Astrocyte of the spinal cord (primary cell): ENCODE results near the gene ZNF778.

Source experiments
- DNase-seq: peaks from one replicate; pipeline ENCODE4 v3.0.0; 2011; ENCODE audit warnings: low read depth, low spot score
- H3K4me3 ChIP-seq: 2 replicates; pipeline ENCODE4 v1.5.1; 2011; ENCODE audit warnings: low read depth, mild to moderate bottlenecking, low read length, moderate library complexity
- in situ Hi-C: cut with HindIII; loops from 2 replicates; pipeline ENCODE4 v1.10.0; 2017; ENCODE audit warnings: low sequenced_read_pairs
- TF ChIP-seq, protein P1 (sequence below): IDR thresholded peaks from 2 replicates; pipeline ENCODE4 v1.5.1; 2012; ENCODE audit warnings: low read depth, mild to moderate bottlenecking, low read length, inconsistent platforms

The ZNF778 gene

DNA sequence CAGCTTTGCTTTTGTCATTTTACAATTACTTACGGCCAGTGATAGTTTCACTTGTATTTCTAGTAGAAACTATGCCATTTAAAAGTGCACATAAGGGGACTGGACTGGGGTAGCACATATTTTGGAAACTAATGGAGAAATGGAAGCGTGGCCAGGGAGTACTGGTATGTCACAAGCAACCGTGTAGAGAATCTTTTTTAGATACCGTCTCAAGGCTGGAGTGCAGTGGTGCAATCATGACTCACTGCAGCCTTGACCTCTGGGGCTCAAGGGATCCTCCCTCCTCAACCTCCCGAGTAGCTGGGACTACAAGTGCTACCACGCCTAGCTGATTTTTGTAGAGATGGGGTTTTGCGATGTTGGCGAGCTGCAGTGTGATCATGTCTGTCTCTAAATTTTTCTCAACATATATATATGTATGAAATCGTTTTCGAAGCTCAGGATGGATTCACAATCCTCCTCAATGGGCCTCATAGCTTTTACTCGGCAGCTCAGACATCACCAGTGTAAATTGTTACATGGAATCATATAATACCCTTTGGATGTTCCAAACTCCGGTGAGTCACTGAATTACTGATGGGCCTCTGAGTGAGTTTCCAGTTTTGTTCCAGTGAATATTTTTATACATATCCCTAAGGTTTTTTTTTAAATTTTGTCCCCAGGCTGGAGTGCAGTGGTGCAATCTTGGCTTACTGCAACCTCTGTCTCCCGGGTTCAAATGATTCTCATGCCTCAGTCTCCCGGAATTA lies 51.7 kb downstream of the ZNF778 start:
- H3K4me3 ChIP-seq: no peak overlapping the region
- TF ChIP-seq, protein P1, sequence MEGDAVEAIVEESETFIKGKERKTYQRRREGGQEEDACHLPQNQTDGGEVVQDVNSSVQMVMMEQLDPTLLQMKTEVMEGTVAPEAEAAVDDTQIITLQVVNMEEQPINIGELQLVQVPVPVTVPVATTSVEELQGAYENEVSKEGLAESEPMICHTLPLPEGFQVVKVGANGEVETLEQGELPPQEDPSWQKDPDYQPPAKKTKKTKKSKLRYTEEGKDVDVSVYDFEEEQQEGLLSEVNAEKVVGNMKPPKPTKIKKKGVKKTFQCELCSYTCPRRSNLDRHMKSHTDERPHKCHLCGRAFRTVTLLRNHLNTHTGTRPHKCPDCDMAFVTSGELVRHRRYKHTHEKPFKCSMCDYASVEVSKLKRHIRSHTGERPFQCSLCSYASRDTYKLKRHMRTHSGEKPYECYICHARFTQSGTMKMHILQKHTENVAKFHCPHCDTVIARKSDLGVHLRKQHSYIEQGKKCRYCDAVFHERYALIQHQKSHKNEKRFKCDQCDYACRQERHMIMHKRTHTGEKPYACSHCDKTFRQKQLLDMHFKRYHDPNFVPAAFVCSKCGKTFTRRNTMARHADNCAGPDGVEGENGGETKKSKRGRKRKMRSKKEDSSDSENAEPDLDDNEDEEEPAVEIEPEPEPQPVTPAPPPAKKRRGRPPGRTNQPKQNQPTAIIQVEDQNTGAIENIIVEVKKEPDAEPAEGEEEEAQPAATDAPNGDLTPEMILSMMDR: no peak
- in situ Hi-C loops: no loop called here
- DNase-seq: peak; percentile 31

GRCh38 chr16:89269805-89270665 lies 52.5 kb downstream of the ZNF778 start:
- no peak overlapping the region for H3K4me3 ChIP-seq
- in situ Hi-C loops: no loop called here
- TF ChIP-seq, protein P1: no peak
- no peak for DNase-seq

DNA sequence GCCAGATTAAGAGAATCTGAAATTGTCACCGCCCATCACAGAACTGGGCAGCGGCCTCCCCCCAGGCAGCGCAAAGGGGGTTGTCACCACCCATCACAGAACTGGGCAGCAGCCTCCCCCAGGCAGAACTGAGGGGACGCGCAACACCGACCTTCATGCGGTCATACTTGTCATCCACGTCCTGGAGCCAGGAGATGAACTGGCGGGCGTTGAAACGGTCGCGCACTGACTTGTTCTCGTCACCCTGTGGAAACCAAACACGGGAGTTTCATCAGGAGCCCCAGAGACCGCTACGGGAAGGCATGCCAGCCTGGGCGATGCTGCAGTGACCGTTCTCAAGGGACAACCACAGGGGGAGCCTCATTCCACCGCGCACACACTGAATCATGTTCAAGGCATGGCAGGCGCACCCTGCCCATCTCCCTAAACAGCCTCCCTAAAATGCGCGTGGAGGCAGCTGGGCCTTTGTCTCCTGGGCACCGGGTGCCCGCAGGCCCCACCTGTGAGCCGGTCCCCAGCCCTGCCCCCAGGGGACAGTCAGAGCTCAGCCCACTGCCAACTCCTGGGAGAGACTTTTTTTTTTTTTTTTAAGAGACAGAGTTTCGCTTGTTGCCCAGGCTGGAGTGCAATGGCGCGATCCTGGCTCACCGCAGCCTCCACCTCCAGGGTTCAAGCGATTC lies 53.3 kb downstream of the ZNF778 start:
- DNase-seq: no peak
- no peak overlapping the region for H3K4me3 ChIP-seq
- in situ Hi-C loops: no loop called here
- TF ChIP-seq, protein P1: no peak

DNA sequence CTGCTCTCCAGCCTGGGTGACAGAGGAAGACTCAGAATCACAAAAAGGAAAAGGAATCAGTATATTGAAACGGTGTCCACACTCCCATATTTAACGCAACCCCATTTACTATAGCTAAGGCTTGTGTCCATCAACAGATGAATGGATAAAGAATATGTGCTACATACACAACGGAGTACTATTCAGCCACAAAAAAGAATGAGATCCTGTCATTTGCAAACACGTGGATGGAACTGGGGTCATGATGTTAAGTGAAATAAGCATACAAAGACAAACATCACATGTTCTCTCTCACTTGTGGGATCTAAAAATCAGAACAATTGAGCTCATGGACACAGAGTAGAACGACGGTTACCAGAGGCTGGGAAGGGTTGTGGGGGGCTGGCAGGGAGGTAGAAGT lies 55.1 kb downstream of the ZNF778 start:
- no peak overlapping the region for H3K4me3 ChIP-seq
- no peak for DNase-seq
- in situ Hi-C loops: no loop called here
- TF ChIP-seq, protein P1: no peak

DNA sequence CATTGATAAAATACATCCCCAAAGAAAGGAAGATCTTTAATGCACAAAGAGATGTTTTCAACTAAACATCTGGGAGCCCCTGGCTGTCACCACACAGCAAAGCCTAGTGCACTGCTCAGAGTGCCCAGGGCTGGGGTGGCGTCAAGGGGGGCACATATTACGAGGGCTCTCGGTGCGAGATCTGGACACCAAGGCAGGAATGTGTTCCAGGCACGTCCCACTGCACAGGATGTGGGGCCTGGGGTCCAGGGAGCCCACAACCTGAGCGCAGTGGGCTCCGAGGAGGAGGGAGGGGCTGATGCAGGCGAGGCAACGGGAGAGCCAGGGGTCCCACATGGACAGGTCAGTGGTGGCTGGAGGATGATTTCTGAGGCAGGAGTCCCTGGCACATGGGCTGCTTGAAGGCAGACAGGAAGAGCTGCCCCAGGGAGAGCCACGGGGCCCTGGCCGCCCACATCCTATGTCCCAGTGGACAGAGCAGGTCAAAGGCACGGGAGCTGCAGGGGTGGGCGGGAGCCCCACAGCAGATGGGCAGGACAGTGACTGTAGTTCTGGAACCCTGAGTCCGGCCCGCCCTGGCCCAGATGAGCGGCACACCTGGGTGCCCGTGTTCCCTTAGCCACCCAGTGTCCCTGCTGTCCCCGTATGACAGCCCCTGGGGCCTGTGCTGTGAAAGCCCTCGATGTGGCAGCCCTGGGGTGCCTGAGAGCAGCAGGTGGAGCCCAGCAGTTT lies 56.4 kb downstream of the ZNF778 start:
- TF ChIP-seq, protein P1: no peak
- no peak for DNase-seq
- in situ Hi-C loops: no loop called here

More for the DNA sequence above, 56.4 kb downstream of the ZNF778 start:
- H3K4me3 ChIP-seq: no peak overlapping the region
